ENCODE results near the gene TM9SF2. TPM values are rescaled to one million over a fixed set of nuclear protein-coding genes. Genes with fewer than 3 reads are reported as not detected.
A peak's percentile ranks its signal among the peaks of the same experiment; 100 is the strongest.
"Not testable (repeated sequence)": the region's sequence is repeated elsewhere in the genome, so short reads cannot be mapped to it uniquely, and the experiment has no call there.

TM9SF2 gene
- 100 to 1,000 TPM in 2 of 12 donors, 10 to 100 TPM in 9, not detected in 1; 76.5 to 111 (median 86.5) TPM for polyA plus RNA-seq (ENCODE audit: insufficient read length in 12 of 12)
- long read RNA-seq, donor 1, transcript TM9SF2-201 (17 exons, 3,430 nt) = major isoform, 45 of 181 reads
- long read RNA-seq, donor 1, partial matches to known transcripts = 136 of 181 reads
- long read RNA-seq, donor 1, other reads (novel, unspliced or antisense) = 0 of 181 reads
- long read RNA-seq, donor 2, transcript TM9SF2-201 (17 exons, 3,430 nt) = major isoform, 39 of 39 reads
- long read RNA-seq, donor 2, partial matches to known transcripts = 0 of 39 reads
- long read RNA-seq, donor 2, other reads (novel, unspliced or antisense) = 0 of 39 reads
- long read RNA-seq, donor 3, transcript TM9SF2-201 (17 exons, 3,430 nt) = major isoform, 22 of 22 reads
- long read RNA-seq, donor 3, partial matches to known transcripts = 0 of 22 reads
- long read RNA-seq, donor 3, other reads (novel, unspliced or antisense) = 0 of 22 reads
- long read RNA-seq, donor 4, transcript TM9SF2-201 (17 exons, 3,430 nt) = major isoform, 11 of 11 reads
- long read RNA-seq, donor 4, partial matches to known transcripts = 0 of 11 reads
- long read RNA-seq, donor 4, other reads (novel, unspliced or antisense) = 0 of 11 reads
- long read RNA-seq, donor 5, transcript TM9SF2-201 (17 exons, 3,430 nt) = major isoform, 69 of 89 reads
- long read RNA-seq, donor 5, partial matches to known transcripts = 20 of 89 reads
- long read RNA-seq, donor 5, other reads (novel, unspliced or antisense) = 0 of 89 reads
- long read RNA-seq, donor 6, transcript TM9SF2-201 (17 exons, 3,430 nt) = major isoform, 19 of 28 reads
- long read RNA-seq, donor 6, partial matches to known transcripts = 9 of 28 reads
- long read RNA-seq, donor 6, other reads (novel, unspliced or antisense) = 0 of 28 reads
- long read RNA-seq, donor 7, transcript TM9SF2-201 (17 exons, 3,430 nt) = major isoform, 19 of 26 reads
- long read RNA-seq, donor 7, partial matches to known transcripts = 7 of 26 reads
- long read RNA-seq, donor 7, other reads (novel, unspliced or antisense) = 0 of 26 reads
- long read RNA-seq, donor 8, transcript TM9SF2-201 (17 exons, 3,430 nt) = major isoform, 35 of 60 reads
- long read RNA-seq, donor 8, partial matches to known transcripts = 25 of 60 reads
- long read RNA-seq, donor 8, other reads (novel, unspliced or antisense) = 0 of 60 reads
- long read RNA-seq, donor 9, transcript TM9SF2-201 (17 exons, 3,430 nt) = major isoform, 16 of 26 reads
- long read RNA-seq, donor 9, partial matches to known transcripts = 10 of 26 reads
- long read RNA-seq, donor 9, other reads (novel, unspliced or antisense) = 0 of 26 reads
- long read RNA-seq, donor 10, transcript TM9SF2-201 (17 exons, 3,430 nt) = major isoform, 28 of 44 reads
- long read RNA-seq, donor 10, partial matches to known transcripts = 16 of 44 reads
- long read RNA-seq, donor 10, other reads (novel, unspliced or antisense) = 0 of 44 reads
- long read RNA-seq, donor 11, transcript TM9SF2-201 (17 exons, 3,430 nt) = major isoform, 37 of 53 reads
- long read RNA-seq, donor 11, partial matches to known transcripts = 15 of 53 reads
- long read RNA-seq, donor 11, other reads (novel, unspliced or antisense) = 0 of 53 reads

- peak; percentile 98 for DNase-seq
These were observed at the start of gene TM9SF2 for GRCh38 chr13:99501184-99501847. TM9SF2 (plus strand) TSS chr13:99501472; CDS start chr13:99501607, 135 bp downstream.

GRCh38 chr13:99454518-99455183 lies 46.6 kb upstream of the TM9SF2 start:
- DNase-seq = no peak

- DNase-seq = no peak
These were observed 42.0 kb upstream of the TM9SF2 start for GRCh38 chr13:99459099-99459850.

- not testable (repeated sequence) for DNase-seq
These were observed 40.5 kb upstream of the TM9SF2 start for GRCh38 chr13:99460802-99461201.

- no peak for DNase-seq
These were observed 37.5 kb upstream of the TM9SF2 start for GRCh38 chr13:99463646-99464397.

GRCh38 chr13:99464441-99464949 lies 36.8 kb upstream of the TM9SF2 start:
- DNase-seq = peak; percentile 25

GRCh38 chr13:99465454-99465853 lies 35.8 kb upstream of the TM9SF2 start:
- no peak for DNase-seq

GRCh38 chr13:99467764-99468163 lies 33.5 kb upstream of the TM9SF2 start:
- no peak for DNase-seq

GRCh38 chr13:99469041-99469440 lies 32.2 kb upstream of the TM9SF2 start:
- DNase-seq = no peak

GRCh38 chr13:99470027-99470426 lies 31.2 kb upstream of the TM9SF2 start:
- no peak for DNase-seq

GRCh38 chr13:99471221-99472121 lies 29.8 kb upstream of the TM9SF2 start:
- DNase-seq = no peak

GRCh38 chr13:99472122-99472440 lies 29.2 kb upstream of the TM9SF2 start:
- no peak for DNase-seq

GRCh38 chr13:99473515-99473914 lies 27.8 kb upstream of the TM9SF2 start:
- DNase-seq = no peak

GRCh38 chr13:99476648-99477047 lies 24.6 kb upstream of the TM9SF2 start:
- no peak for DNase-seq

- DNase-seq = no peak
These were observed 23.8 kb upstream of the TM9SF2 start for GRCh38 chr13:99477493-99477892.

- DNase-seq = no peak
These were observed 19.9 kb upstream of the TM9SF2 start for GRCh38 chr13:99481366-99481765.

- no peak for DNase-seq
These were observed 16.8 kb upstream of the TM9SF2 start for GRCh38 chr13:99484473-99484872.

Data from muscle of arm (tissue), 14 donors.